HG02973 (cell line): ENCODE measurements around the gene ASTN2.

ENCODE experiments used
- ATAC-seq: cut with Tn5 transposase; IDR thresholded peaks from one replicate; pipeline ENCODE4 v1.9.1; 2021; ENCODE audit warnings: moderate library complexity; ENCODE audit not compliant: unreplicated experiment

The ASTN2 gene

DNA sequence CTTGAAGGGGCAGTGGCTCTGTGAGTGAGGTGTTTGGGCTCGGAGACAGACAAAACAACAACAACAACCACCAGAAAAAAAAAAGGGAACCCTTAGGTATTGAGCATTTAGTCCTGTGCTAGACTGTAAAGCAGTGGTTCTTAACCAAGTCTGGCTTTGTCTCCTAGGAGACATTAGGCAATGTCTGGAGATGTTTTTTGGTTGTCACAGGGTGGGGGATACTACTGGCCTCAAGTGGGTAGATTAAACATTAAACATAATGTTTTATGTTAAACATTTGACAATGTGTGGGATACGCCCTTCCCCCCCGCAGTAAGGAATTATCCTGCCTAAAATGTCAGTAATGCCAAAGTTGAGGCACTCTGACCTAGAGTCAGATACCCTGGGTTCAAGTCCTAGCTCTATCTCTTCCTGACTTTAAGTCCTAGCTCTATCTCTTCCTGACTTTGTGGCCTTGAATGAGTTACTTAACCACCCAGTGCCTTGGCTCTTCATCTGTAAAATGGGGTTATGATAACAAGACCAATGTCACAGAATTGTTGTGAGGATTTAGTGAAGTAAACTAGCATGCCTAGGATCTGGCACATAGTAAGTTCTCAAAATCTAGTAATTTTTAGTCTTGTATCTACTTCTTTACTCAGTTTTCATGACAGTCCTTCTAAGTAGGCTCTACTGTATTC lies 725.9 kb downstream of the ASTN2 start:
- no peak for ATAC-seq

DNA sequence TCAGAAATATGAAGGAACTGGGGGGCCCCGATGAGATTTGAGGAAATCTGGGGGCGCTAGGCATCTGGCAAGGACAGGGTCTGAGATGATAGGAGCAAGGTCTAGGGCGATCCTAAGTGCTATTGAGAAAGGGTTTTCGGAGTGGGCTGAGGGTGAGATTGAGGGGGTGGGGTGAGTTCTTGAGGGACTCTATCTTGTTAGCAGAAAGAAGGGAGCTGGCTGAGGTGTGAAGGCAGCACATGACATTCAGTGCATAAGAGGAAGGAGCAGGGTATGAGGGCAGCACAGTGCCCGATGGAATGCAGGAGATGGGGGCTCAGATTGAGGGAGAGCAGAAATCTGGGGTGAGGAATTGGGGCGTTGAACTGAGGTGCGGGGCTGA lies 727.1 kb downstream of the ASTN2 start:
- no peak for ATAC-seq

DNA sequence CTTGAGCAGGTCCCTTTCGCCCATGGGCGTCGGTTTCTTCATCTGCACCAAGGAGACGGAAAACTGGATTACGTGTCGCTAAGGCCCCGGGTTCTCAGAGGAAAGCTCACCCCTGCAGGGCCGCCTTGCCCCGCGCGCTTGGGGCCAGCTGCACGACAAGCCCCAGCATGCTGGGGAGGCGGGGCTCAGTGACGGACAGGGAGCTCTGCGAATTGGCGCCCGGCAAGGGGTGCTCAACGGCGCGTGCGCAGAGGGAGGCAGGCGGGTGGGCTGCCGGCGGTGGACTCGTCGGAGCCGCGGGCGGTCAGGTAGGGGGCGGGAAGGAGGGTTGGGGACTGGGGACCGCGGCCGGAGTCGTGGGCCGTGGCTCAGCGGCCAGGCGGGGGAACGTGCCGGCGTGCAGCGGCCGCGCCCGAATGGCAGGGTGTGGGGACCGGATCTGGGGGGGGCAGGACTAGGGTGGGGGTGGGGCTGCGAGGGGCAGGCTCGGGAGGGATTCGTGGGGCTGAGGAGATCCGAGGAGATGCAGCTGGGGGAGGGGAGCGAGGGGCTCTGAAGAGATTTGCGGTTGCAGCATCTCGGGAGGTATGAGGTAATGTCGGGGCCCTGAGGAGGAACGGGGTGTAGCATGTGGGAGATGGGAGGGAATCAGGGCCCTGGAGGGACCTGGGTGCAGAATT lies 727.6 kb downstream of the ASTN2 start, which contains the start of gene TRIM32:
Gene TRIM32 (plus strand): TSS at position 232 of the 680 bp plus-strand sequence. CDS start 10,438 bp downstream, outside the sequence.
- peak; percentile 99 for ATAC-seq

DNA sequence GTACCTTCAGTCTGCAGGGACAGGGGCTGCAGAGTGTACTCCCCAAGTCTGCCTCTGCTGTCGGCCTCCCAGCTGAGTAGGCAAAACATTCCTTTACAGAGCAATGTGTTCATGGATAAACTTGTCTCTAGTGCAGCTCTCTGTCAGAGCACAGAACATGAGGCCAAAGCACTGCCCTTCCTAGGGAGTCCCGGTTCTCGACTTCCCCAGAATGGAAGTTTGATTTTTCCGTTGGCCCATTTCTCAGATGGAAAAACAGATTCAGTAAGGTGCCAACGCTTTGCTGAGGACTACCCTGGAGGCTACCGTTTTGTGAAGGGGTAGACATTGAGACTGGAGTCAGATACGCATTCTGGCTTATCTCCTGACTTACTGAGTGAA lies 728.2 kb downstream of the ASTN2 start:
- ATAC-seq: peak; percentile 34

DNA sequence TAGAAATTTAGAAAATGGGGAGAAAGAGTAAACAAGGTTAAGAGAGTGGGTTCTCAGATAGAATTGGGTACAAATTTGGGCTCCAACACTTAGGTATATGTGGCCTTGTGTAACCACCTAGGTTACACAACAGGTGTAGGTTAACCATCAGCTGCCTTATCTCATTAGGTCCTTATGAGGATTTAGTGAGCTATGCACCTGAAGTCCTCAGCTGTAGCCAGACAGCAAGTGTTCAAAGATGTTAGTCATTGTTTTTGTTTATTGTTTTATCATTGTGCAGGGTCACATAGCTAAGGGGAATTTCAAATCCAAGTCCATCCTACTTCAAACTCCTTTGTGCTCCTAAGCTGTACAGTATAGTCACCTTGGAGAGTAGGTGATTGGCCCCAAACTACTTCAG lies 728.7 kb downstream of the ASTN2 start:
- no peak for ATAC-seq

DNA sequence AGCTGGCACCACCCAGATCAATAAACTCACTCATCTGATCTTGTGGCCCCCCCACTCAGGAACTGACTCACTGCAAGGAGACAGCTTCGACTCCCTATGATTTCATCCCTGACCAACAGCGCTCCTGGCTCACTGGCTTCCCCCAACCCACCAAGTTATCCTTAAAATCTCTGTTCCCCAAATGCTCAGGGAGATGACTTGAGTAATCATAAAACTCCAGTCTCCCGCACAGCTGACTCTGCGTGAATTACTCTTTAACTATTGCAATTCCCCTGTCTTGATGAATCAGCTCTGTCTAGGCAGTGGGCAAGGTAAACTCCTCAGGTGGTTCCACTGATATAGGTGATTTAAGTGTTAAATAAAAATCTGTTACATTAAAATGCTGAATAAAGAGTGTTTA lies 729.7 kb downstream of the ASTN2 start:
- no peak for ATAC-seq

DNA sequence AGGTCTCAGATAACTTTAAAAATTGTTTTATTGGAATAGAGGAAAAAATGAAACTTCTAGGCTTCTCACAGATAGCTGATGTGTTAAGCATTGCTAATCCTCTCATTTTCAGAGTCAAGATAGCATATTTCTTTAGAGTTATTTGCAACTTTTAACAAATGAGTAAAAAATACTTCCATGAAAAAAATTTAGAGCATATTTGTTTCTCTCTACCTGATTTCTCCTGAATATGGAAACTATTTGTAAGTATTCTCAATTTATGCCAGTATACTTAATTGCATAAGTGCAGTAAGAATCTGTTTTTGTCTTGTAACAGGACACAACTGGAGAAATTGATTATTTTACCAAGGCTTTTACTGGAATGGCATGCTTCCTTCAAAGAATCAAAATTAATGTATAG lies 731.3 kb downstream of the ASTN2 start:
- no peak for ATAC-seq

DNA sequence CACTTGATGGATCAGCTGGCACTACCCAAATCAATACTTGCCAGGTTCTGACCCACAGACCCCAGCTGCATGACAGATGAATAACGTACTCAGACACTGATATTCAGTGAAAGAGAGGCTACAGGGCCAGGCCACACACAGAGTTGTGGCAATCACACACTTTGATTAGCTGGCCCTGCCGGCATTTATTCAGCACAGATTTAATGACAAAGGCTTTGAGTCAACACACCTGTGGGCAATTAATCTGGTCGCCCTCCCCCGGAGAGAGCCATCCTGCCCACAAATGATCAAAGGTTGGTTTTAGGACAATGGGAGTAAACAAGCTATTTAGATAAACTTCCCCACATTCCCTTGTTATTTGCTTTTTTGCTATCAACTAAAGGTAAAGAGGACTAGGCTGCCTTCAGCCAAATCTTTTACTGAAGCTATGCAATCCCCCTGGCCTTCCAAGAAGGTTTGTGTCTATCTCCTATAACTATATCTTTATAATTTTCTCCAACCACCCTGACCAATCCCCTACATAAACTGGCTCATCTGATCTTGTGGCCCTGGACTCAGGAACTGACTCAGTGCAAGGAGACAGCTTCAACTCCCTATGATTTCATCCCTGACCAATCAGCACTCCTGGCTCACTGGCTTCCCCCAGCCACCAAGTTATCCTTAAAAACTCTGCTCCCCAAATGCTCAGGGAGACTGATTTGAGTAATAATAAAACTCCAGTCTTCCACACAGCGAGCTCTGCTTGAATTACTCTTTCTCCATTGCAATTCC lies 740.5 kb downstream of the ASTN2 start:
- ATAC-seq: no peak

DNA sequence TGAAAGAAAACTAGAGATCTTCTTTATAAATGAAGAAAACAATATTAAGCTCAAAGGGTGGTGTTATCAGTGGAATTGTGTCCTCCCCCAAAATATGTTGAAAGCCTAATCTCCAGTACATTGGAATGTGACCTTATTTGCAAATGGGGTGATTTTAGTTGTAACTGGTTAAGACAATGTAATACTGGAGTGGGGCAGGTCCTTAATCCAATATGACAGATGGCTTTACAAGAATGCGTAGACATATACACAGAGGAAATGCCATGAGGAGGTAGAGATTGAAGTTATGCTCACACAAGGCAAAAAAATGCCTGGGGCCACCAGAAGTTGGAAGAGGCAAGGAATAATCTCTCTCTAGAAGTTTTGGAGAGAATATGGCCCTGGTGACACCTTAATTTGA lies 741.5 kb downstream of the ASTN2 start:
- no peak for ATAC-seq

DNA sequence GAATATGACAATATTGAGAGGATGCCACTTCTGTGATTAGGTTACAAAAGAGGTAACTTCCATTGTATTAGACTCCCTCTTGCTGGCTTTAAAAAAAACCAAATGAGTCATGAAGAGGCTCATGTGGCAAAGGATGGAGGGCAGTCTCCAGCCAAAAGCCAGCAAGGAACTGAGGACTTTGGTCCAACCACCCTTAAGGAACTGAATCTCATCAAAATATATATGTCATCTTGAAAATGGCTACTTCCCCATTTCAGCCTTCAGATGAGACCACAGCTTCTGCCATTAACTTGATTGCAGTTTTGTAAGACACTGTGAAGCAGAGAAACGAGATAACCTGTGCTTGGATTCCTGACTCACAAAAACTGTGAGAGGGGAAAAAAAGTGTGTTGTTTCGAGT lies 743.3 kb downstream of the ASTN2 start:
- ATAC-seq: peak; percentile 58

DNA sequence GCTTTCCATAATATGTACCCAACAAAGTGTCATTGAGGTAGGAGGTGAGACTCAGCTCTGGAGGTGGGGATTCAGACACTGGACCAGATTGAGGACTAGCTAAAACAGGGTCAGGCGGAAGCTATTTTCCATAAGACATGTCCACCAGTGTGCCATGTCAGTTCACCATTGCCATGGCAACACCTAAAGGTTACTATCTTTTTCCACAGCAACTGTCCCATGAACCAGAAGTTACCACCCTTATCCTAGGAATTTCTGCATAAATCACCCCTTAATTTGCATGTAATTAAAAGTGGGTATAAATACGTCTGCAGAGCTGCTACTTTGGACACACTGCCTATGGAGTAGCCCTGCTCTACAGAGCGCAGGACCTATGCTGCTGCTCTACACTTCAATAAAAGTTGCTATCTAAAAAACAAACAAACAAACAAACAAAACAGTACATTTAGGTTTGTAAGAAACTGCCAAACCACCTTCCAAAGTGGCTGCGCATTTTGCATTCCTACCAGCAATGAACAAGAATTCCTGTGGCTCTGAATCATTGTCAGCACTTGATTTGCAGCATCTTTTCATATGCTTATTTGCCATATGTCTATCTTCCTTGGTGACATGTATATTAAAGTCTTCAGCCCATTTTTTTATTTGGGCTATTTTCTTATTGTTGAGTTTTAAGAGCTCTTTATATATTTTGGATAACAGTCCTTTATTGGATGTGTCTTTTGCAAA lies 745.7 kb downstream of the ASTN2 start:
- ATAC-seq: no peak

DNA sequence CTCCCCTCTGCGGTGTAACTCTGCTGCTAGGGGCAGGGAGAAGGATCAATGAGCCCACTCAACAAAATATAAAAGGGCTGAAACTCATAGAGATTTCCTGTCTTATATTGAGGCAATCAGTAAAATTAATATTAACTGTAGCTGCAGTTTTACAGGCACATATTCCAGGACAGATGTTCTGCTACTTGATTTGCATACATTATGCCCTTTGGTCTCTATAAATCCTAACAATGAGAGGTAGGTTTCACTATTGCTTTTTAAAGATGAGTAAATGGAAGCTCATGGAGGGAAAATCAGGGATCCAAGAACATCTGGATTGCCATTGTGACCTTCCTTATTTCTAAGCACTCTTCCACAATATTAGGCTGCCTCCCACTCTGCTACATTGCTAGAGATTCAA lies 751.3 kb downstream of the ASTN2 start:
- ATAC-seq: no peak

DNA sequence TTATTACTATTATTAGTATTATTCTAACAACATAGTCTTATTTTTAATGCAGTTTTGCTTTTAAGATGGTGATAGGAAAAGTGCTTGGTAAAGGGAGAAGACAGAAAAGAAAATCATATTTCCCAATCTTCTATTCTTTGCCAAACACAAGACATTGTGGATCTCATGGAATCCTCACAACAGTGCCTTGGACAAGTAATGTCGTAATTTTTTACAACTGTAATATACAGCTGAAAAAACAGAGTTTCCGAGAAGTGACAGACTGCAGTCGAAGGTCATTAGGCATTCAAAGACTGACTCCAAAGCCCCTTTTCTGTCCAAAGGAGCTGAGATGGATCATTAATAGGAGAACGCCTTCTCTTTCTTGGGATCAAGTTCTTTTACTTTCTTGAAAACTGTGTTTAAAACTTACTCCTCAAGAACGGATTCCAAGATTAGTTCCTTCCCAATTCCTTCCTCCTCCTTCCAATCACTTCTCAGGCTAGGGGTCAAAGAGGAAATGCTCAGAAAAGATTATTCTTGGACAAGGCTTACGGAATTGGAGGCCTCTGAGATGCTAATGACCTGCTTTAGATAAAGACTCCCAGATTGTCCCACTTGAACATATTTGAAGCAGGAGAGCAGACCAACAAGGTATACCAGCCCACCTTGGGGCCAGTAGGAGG lies 752.1 kb downstream of the ASTN2 start:
- ATAC-seq: no peak

DNA sequence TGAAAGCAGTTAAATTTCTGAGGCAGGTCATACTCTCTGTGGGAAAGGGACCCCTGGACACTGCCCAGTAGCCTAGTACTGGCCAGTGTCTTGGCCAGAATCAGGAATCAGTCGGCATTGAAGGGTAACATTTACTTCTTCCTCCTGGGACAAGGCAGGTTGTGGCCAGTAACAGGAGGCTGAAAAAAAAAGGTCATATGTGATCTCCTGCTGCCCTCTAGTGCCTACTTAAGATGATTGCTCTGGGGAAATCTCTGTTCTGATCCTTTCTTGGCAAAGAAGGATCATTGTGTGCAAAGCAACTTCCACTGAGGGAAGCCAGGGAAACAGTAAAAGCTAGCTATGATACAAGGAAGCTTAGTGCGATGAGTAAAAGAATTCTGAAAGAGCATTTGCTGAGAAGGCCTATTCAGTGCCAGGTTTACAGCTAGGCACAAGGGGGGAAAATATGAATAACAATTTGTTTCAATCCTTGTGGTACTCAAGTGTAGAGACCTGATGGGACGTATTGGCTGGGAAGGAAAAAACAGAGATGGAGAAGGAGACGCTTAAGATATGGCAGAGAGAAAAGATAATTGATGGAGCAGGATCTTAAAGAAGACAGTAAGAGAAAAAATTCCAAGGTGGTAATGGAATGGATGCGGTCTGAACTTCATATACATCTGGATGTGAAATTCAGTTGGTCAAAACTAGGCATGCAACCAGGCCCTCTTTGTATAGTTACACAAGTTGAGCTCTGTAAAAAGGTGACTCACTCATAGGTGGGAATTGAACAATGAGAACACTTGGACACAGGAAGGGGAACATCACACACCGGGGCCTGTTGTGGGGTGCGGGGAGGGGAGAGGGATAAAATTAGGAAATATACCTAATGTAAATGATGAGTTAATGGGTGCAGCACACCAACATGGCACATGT lies 753.6 kb downstream of the ASTN2 start:
- peak; percentile 67 for ATAC-seq

DNA sequence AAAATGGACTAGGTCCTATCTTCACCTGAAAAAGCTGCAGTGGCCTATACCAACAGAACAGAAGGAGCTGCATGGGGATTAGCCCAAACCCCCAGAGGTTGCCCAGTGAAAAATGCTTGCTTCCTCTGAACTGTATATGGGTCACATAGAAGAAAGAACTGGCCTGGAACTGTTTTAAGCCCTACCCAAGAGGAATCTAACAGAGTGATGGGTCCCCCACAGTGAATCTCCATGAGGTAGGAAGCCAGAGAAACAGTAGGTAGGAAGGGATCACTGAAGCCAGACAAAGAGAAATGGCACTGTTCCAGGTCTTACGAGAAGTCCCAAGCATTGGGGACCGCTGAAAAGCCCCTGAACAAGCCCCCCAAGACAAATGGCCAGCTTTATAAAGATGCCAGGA lies 756.6 kb downstream of the ASTN2 start:
- no peak for ATAC-seq

DNA sequence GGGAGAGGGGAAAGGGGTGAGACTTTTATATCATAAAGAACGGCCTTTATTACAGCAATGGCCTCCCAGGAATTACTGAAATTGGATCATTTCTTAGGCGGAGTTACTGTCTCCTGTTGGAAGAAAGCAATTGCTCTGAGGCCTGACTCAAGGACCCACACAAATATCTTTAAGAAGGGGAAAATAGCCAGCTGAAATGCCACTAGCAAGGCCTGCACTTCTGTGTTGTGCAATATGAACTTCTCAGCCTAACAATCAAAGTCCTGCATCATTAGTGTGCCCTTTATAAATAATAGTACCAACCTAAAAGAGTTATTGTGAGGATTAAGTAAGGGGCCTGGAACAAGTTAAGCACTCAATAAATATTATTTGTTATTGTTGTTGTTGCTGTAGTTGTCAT lies 757.9 kb downstream of the ASTN2 start:
- ATAC-seq: no peak

DNA sequence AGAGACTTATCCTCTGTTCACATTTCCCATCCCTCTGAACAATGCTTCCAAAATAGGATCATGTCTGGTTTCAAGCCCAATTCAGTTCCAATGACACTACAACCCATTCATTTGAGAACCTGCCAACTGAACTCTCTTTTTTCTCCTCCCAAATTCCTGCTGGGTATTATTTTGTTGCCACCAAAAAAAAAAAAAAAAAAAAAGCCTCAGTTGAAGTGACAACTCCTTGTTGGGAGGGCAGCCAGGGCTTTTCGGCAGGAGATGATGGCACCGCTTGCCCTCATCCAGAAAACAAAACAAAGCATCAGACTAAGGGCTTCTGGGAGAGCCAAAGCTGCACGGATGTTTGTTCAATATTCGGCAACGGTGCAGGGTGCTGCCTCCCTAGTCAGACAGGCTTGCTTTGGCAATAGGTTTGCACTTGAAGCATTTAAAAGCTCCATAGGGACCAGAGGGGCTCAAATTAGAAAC lies 758.3 kb downstream of the ASTN2 start:
- ATAC-seq: no peak

DNA sequence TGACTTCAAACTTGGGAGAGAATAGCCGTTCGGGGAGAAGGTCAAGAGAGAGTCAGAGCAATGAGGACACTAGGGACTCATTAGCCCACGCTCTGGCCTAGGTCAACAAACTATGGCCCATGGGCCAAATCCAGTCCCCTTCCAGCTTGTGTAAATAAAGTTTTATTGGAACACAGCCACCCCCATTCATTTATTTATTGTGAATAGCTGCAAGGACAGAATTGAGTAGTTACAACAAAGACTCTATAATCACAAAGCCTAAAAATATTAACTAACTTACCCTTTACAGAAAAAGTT lies 760.9 kb downstream of the ASTN2 start:
- ATAC-seq: no peak

DNA sequence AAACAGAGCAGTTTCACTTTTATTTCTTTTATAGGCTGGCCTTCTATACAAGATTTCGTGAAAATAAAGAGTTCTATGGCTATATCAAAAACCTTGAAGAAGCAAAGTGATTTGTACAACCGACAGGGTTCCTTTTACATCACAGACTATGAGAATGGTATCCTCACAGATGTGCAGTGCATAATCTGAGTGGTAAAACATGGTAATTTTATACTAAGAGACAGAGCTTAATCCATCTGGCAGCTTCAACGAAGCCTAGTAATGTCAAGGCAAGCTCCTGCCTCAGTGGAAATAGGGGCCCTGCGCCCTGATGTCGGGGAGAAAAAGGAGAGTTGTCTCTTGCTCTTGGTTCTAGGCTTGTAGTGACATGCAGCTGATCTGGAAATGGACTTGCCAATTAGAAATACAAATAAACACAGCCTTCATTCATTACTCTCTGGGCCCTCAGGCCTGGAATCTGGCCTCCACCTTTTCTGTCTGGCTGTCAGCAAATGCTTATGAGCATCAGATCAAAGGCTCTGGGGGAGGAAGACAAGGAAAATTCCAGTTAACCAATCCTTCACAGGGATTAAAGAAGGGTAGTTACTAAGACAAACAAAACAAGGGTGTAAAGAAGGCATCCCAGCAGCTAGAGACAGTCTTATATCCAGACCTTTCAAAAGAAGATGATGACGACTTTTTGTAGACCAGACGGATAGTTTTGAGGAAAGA lies 761.4 kb downstream of the ASTN2 start:
- ATAC-seq: no peak
